Gastrocnemius medialis (tissue), 4 donors: Measurements from ENCODE around the gene SRGAP1. TPM values are rescaled to one million over a fixed set of nuclear protein-coding genes. Genes with fewer than 3 reads are reported as not detected.

ENCODE experiments used
- ATAC-seq, 2 donors: fragments of 150-250 bp; one replicate each; pipeline ENCODE4 v1.9.1; 2016
- DNase-seq, 2 donors: peaks; one replicate each; pipeline ENCODE4 v3.0.0-alpha.2; 2019
- H3K27ac ChIP-seq, 4 donors: fragments of 200-600 bp; sonication (generic); 1 replicate in 1 of 4; 2 replicates in 3 of 4; pipeline ENCODE4 v1.5.1; 2016 to 2018; ENCODE audit warnings: mild to moderate bottlenecking in 2 of 4, moderate library complexity in 1 of 4
- H3K27me3 ChIP-seq, 3 donors: fragments of 200-600 bp; sonication (generic) in 2 of 3; 1 replicate in 1 of 3; 2 replicates in 2 of 3; pipeline versions ENCODE4 v1.5.1 to v1.6.0; 2016 to 2019; ENCODE audit warnings: mild to moderate bottlenecking in 1 of 3, moderate library complexity in 1 of 3
- H3K36me3 ChIP-seq, 2 donors: fragments of 200-600 bp; sonication (generic) in 1 of 2; one replicate each; pipeline ENCODE4 v1.5.1; 2017 to 2018
- H3K4me1 ChIP-seq, 2 donors: fragments of 200-600 bp; sonication (generic) in 1 of 2; one replicate each; pipeline ENCODE4 v1.5.1; 2016 to 2017; ENCODE audit warnings: mild to moderate bottlenecking in 2 of 2
- H3K4me3 ChIP-seq, 4 donors: fragments of 200-600 bp; sonication (generic) in 3 of 4; 1 replicate in 1 of 4; 2 replicates in 3 of 4; pipeline ENCODE4 v1.5.1; 2016 to 2019; ENCODE audit warnings: mild to moderate bottlenecking in 2 of 4
- H3K9me3 ChIP-seq, 3 donors: fragments of 200-600 bp; sonication (generic) in 2 of 3; 1 replicate in 1 of 3; 2 replicates in 2 of 3; pipeline ENCODE4 v1.5.1; 2016 to 2019
- POLR2A ChIP-seq, 2 donors: fragments of 450-650 bp; IDR thresholded peaks; one replicate each; pipeline ENCODE4 v1.6.1; 2017; ENCODE audit warnings: antibody characterized with exemption in 2 of 2, mild to moderate bottlenecking in 2 of 2, moderate library complexity in 2 of 2
- in situ Hi-C, 4 donors: fragments of 200-750 bp; cut with MboI; loops; one replicate each; pipeline versions ENCODE4 v1.15.0 to v1.8.0; 2017; ENCODE audit warnings: low sequenced_read_pairs in 4 of 4
- intact Hi-C: fragments of 100-400 bp; cut with DNase I; formaldehyde crosslinking; loops from one replicate; pipeline ENCODE4 v1.15.1; 2023; ENCODE audit warnings: low total_unique reads
- total RNA-seq, 4 donors: library from RNA; depleted of rRNA; stranded (reverse); fragments of >200 nt; gene quantifications; one replicate each; pipeline versions ENCODE4 v1.1.0 to v1.2.3, GENCODE V29; 2016
- TF ChIP-seq, protein P1 (sequence below), 5 experiments: fragments of 450-650 bp in 3 of 5; fragments of 200-600 bp in 2 of 5; sonication (generic) in 2 of 5; IDR thresholded peaks in 4 of 5; conservative IDR thresholded peaks in 1 of 5; 1 replicate in 4 of 5; 2 replicates in 1 of 5; pipeline ENCODE4 v1.5.1; 2016 to 2019; ENCODE audit warnings: antibody characterized with exemption in 5 of 5, mild to moderate bottlenecking in 3 of 5, moderate library complexity in 3 of 5

The SRGAP1 gene
- total RNA-seq, 4 donors from 2014 or later, result 0.36 to 0.85 (median 0.66) TPM

DNA sequence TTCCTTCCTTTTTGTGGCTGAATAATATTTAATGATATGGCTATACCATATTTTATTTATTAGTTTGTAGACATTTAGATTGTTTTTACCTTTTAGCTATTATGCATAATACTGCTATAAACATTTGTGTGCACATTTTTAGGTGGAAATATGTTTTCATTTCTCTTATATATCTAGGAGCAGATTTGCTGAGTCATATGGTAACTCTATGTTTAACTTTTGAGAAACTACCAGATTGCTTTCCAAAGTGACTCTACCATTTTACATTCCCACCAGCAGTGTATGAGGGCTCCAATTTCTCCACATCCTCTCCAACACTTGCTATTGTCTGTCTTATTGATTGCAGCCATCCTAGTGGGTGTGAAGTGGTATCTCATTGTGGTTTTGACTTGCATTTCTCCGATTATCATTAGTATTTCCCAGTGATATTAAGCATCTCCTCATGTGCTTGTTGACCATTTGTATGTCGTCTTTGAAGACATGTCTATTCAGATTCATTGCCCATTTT lies 217.4 kb downstream of the SRGAP1 start:
- no peak overlapping the region for H3K4me3 ChIP-seq
- no peaks in the 10 kb centered on the region for H3K9me3 ChIP-seq
- no peaks in the 10 kb centered on the region for H3K27me3 ChIP-seq
- no peaks in the 10 kb centered on the region for H3K4me1 ChIP-seq
- intact Hi-C loops (no loop called here), in situ Hi-C loops (no loop called here)
- H3K36me3 ChIP-seq, result no peaks in the 10 kb centered on the region
- TF ChIP-seq, protein P1, sequence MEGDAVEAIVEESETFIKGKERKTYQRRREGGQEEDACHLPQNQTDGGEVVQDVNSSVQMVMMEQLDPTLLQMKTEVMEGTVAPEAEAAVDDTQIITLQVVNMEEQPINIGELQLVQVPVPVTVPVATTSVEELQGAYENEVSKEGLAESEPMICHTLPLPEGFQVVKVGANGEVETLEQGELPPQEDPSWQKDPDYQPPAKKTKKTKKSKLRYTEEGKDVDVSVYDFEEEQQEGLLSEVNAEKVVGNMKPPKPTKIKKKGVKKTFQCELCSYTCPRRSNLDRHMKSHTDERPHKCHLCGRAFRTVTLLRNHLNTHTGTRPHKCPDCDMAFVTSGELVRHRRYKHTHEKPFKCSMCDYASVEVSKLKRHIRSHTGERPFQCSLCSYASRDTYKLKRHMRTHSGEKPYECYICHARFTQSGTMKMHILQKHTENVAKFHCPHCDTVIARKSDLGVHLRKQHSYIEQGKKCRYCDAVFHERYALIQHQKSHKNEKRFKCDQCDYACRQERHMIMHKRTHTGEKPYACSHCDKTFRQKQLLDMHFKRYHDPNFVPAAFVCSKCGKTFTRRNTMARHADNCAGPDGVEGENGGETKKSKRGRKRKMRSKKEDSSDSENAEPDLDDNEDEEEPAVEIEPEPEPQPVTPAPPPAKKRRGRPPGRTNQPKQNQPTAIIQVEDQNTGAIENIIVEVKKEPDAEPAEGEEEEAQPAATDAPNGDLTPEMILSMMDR (IDR thresholded peaks at IDR 0.05 in 4 of 5, conservative IDR thresholded peaks at IDR 0.05 in 1 of 5), result no peak
- TF ChIP-seq POLR2A (IDR thresholded peaks at IDR 0.05), result no peak
- ATAC-seq, result no peak
- H3K27ac ChIP-seq, result no peak overlapping the region
- no peak for DNase-seq

DNA sequence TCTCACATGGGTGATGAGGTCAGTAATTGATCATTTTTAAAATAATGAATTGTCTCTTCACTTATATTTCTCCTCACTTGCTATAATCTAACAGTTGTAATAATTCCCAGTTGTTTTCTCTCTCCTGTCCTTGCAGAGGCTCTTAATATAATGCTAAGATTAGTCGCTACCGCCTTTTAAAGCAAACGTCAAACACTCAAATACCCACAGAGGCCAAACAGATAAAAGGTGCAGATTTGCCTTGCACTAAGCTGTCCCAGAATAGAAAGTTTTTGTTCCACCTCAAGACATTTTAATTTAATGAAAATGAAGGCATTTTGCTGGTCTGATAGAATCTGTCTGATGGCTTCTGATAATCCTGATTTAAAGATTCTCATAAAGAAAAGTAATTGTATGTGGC lies 218.6 kb downstream of the SRGAP1 start:
- DNase-seq, result no peak

DNA sequence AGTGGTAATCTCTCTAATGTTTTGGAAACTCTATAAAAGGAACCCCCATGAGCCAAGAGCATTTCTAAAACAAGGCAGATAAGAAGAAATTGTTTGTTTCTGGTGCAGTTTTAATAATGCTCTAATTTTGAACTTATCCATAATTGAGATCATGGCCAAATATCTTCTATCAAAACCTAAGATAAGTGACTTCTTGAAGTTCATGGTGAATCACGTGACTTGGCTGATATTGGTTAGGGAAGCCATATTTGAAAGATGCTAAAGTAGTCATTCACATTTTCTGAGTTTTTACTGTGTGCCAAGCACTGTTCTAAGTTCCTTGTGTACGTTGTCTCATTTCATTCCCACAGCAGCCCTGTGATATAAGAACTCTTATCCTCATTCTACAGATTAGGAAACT lies 219.7 kb downstream of the SRGAP1 start:
- Histone ChIP-seq H3K27me3 (no peaks in the 10 kb centered on the region), H3K9me3 (no peaks in the 10 kb centered on the region), H3K36me3 (no peaks in the 10 kb centered on the region), H3K4me3 (no peak overlapping the region), H3K4me1 (no peaks in the 10 kb centered on the region), H3K27ac (no peak overlapping the region)
- DNase-seq (no peak), ATAC-seq (no peak)
- intact Hi-C loops (no loop called here), in situ Hi-C loops (no loop called here)
- TF ChIP-seq, protein P1 (IDR thresholded peaks at IDR 0.05 in 4 of 5, conservative IDR thresholded peaks at IDR 0.05 in 1 of 5), result no peak
- TF ChIP-seq POLR2A (IDR thresholded peaks at IDR 0.05), result no peak

More for the DNA sequence above, 218.6 kb downstream of the SRGAP1 start:
- H3K36me3 ChIP-seq, result no peaks in the 10 kb centered on the region
- H3K9me3 ChIP-seq, result no peaks in the 10 kb centered on the region
- no peaks in the 10 kb centered on the region for H3K4me1 ChIP-seq
- no peak overlapping the region for H3K4me3 ChIP-seq
- intact Hi-C loops, result no loop called here
- no peak for ATAC-seq
- H3K27ac ChIP-seq, result no peak overlapping the region
- no peak for TF ChIP-seq POLR2A (IDR thresholded peaks at IDR 0.05)
- TF ChIP-seq, protein P1 (IDR thresholded peaks at IDR 0.05 in 4 of 5, conservative IDR thresholded peaks at IDR 0.05 in 1 of 5), result no peak
- in situ Hi-C loops, result no loop called here
- no peaks in the 10 kb centered on the region for H3K27me3 ChIP-seq

DNA sequence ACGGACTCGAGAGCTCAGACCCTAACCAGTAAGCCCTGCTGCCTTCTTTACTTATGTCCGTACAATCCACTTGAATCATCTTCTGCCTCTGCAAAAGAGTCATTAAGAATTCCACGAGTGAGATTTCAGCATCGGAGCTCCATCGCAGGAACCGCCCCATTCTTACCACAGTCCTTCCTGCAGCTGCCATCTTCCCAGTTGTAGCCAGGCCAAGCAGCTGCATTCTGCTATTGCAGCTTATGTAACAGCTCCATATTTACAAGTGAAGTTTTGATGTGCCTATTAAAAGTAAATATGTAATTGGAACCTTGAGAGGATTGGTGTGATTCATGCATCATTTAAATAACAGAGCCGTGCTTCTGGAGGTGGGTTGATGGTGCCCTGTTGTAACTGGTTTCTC lies 220.2 kb downstream of the SRGAP1 start:
- Histone ChIP-seq H3K9me3 (no peaks in the 10 kb centered on the region), H3K4me1 (no peaks in the 10 kb centered on the region), H3K27me3 (no peaks in the 10 kb centered on the region), H3K27ac (no peak overlapping the region), H3K4me3 (no peak overlapping the region), H3K36me3 (no peaks in the 10 kb centered on the region)
- no peak for DNase-seq
- intact Hi-C loops, result no loop called here
- in situ Hi-C loops, result no loop called here
- ATAC-seq, result no peak
- TF ChIP-seq, protein P1 (IDR thresholded peaks at IDR 0.05 in 4 of 5, conservative IDR thresholded peaks at IDR 0.05 in 1 of 5), result no peak
- no peak for TF ChIP-seq POLR2A (IDR thresholded peaks at IDR 0.05)

DNA sequence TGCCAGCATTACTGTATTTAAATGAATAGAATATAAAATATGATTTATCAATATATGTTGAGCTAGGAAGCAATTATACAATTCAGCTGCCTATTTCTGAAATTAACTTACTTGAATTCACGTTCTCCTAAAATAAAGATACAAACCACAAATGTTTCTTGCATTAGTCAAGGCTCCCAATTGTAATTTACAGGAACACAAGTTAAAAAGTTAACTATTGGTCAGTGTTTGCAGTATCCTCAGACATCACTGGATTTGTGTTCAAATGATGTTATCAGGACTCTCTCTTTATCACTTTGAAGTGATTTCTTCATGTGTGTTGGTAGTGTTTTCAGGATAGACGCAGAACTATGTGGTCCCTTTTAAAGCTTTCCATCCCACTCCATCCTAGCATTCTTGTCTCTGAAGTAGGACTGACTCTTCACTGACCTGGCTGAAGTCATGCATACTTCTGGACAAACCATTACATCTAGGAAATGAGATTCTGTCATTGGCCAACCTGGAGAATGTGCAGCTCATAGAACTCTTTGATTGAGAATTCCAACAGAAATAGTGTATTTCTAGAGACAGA lies 221.5 kb downstream of the SRGAP1 start:
- intact Hi-C loops (no loop called here), in situ Hi-C loops (no loop called here)
- no peak for ATAC-seq
- Histone ChIP-seq H3K4me3 (no peak overlapping the region), H3K9me3 (no peaks in the 10 kb centered on the region), H3K4me1 (no peaks in the 10 kb centered on the region), H3K27ac (no peak overlapping the region), H3K27me3 (no peaks in the 10 kb centered on the region), H3K36me3 (no peaks in the 10 kb centered on the region)
- DNase-seq, result no peak
- TF ChIP-seq, protein P1 (IDR thresholded peaks at IDR 0.05 in 4 of 5, conservative IDR thresholded peaks at IDR 0.05 in 1 of 5), result no peak
- no peak for TF ChIP-seq POLR2A (IDR thresholded peaks at IDR 0.05)
